Nephron (organoid): Measurements from ENCODE around the gene KIAA1671.

Source experiments
- H3K27ac Mint-ChIP-seq, 3 experiments: 2 replicates each; pipeline ENCODE4 v1.8.0; 2020; ENCODE audit warnings: mixed read lengths in 3 of 3, mild to moderate bottlenecking in 2 of 3, moderate library complexity in 1 of 3
- H3K27me3 Mint-ChIP-seq: 2 replicates; pipeline ENCODE4 v1.8.0; 2021; ENCODE audit warnings: low read depth, mild to moderate bottlenecking, moderate library complexity, mixed read lengths
- H3K36me3 Mint-ChIP-seq: 2 replicates; pipeline ENCODE4 v1.8.0; 2020; ENCODE audit warnings: low read depth, mixed read lengths
- H3K4me1 Mint-ChIP-seq: 2 replicates; pipeline ENCODE4 v1.8.0; 2020; ENCODE audit warnings: mixed read lengths
- H3K4me3 Mint-ChIP-seq, 3 experiments: 2 replicates each; pipeline ENCODE4 v1.8.0; 2020; ENCODE audit warnings: mild to moderate bottlenecking in 3 of 3, mixed read lengths in 3 of 3, moderate library complexity in 2 of 3
- H3K9me3 Mint-ChIP-seq: 2 replicates; pipeline ENCODE4 v1.8.0; 2020; ENCODE audit warnings: mixed read lengths
- CTCF ChIP-seq, 3 experiments: fragments of 200-600 bp; sonication (generic); IDR thresholded peaks; one replicate each; pipeline ENCODE4 v1.5.0; 2021; ENCODE audit warnings: antibody characterized with exemption in 3 of 3; ENCODE audit not compliant: unreplicated experiment in 3 of 3

Gene KIAA1671

GRCh38 chr22:25027043-25027906 is 74.8 kb downstream of the KIAA1671 start:
- no peak for TF ChIP-seq CTCF (IDR thresholded peaks at IDR 0.05; ENCODE audit: unreplicated experiment in 3 of 3)
- Mint-ChIP-seq H3K27me3 (no peaks in the 10 kb centered on the region), H3K9me3 (no peaks in the 10 kb centered on the region), H3K36me3 (no peaks in the 10 kb centered on the region), H3K4me1 (peaks cover 36% of the 10 kb centered on the region), H3K27ac (peak overlapping the region in 2 of 3 experiments; percentile 50 to 67), H3K4me3 (no peak overlapping the region)

- Mint-ChIP-seq H3K9me3 (no peaks in the 10 kb centered on the region), H3K4me3 (no peak overlapping the region), H3K4me1 (peaks cover 32% of the 10 kb centered on the region), H3K27me3 (no peaks in the 10 kb centered on the region), H3K27ac (peak overlapping the region in 2 of 3 experiments; percentile 29 to 52), H3K36me3 (no peaks in the 10 kb centered on the region)
- peak; percentile 26 to 43 (median 31) for TF ChIP-seq CTCF (IDR thresholded peaks at IDR 0.05; ENCODE audit: unreplicated experiment in 3 of 3)
Observed at GRCh38 chr22:25027959-25028840, 75.7 kb downstream of the KIAA1671 start.

GRCh38 chr22:25028841-25029141 is 76.3 kb downstream of the KIAA1671 start:
- no peaks in the 10 kb centered on the region for H3K27me3 Mint-ChIP-seq
- H3K4me3 Mint-ChIP-seq: no peak overlapping the region
- no peaks in the 10 kb centered on the region for H3K9me3 Mint-ChIP-seq
- H3K27ac Mint-ChIP-seq: no peak overlapping the region
- H3K4me1 Mint-ChIP-seq: peaks cover 32% of the 10 kb centered on the region
- no peaks in the 10 kb centered on the region for H3K36me3 Mint-ChIP-seq
- no peak for TF ChIP-seq CTCF (IDR thresholded peaks at IDR 0.05; ENCODE audit: unreplicated experiment in 3 of 3)

- no peak for TF ChIP-seq CTCF (IDR thresholded peaks at IDR 0.05; ENCODE audit: unreplicated experiment in 3 of 3)
- no peaks in the 10 kb centered on the region for H3K9me3 Mint-ChIP-seq
- peaks cover 28% of the 10 kb centered on the region for H3K4me1 Mint-ChIP-seq
- H3K27me3 Mint-ChIP-seq: no peaks in the 10 kb centered on the region
- no peak overlapping the region for H3K4me3 Mint-ChIP-seq
- H3K27ac Mint-ChIP-seq: no peak overlapping the region
- H3K36me3 Mint-ChIP-seq: peaks cover 1% of the 10 kb centered on the region
Observed at GRCh38 chr22:25029181-25029580, 76.7 kb downstream of the KIAA1671 start.

- no peak for TF ChIP-seq CTCF (IDR thresholded peaks at IDR 0.05; ENCODE audit: unreplicated experiment in 3 of 3)
- H3K27ac Mint-ChIP-seq: no peak overlapping the region
- H3K27me3 Mint-ChIP-seq: no peaks in the 10 kb centered on the region
- H3K36me3 Mint-ChIP-seq: peaks cover 5% of the 10 kb centered on the region
- H3K9me3 Mint-ChIP-seq: no peaks in the 10 kb centered on the region
- peaks cover 19% of the 10 kb centered on the region for H3K4me1 Mint-ChIP-seq
- H3K4me3 Mint-ChIP-seq: no peak overlapping the region
Observed at GRCh38 chr22:25030636-25031035, 78.1 kb downstream of the KIAA1671 start.
